Mucosa of descending colon (tissue), 3 donors: Measurements from ENCODE around the gene CTNNBL1. TPM values are rescaled to one million over a fixed set of nuclear protein-coding genes. Genes with fewer than 3 reads are reported as not detected.

Source experiments
- ATAC-seq: fragments of 200-7000 bp; cut with Tn5 transposase; one replicate; pipeline ENCODE4 v1.9.1; 2020; ENCODE audit warnings: mild to moderate bottlenecking, moderate library complexity
- DNase-seq, 3 donors: peaks; one replicate each; pipeline ENCODE4 v3.0.0-alpha.2; 2020
- H3K36me3 ChIP-seq: fragments of 200-600 bp; one replicate; pipeline ENCODE4 v1.8.0; 2021; ENCODE audit warnings: low read depth, mild to moderate bottlenecking
- H3K4me1 ChIP-seq: fragments of 200-600 bp; one replicate; pipeline ENCODE4 v1.8.0; 2021; ENCODE audit warnings: low read depth, mild to moderate bottlenecking
- H3K4me3 ChIP-seq: fragments of 200-600 bp; one replicate; pipeline ENCODE4 v1.8.0; 2021; ENCODE audit warnings: mild to moderate bottlenecking
- H3K9me3 ChIP-seq: fragments of 200-600 bp; one replicate; pipeline ENCODE4 v1.8.0; 2021; ENCODE audit warnings: mild to moderate bottlenecking
- CTCF ChIP-seq: fragments of 200-600 bp; IDR thresholded peaks from one replicate; pipeline ENCODE4 v1.8.0; 2022; ENCODE audit warnings: antibody characterized with exemption, mild to moderate bottlenecking
- intact Hi-C, 2 donors: fragments of 100-400 bp; cut with DNase I in 1 of 2; cut with micrococcal nuclease in 1 of 2; formaldehyde crosslinking; loops; one replicate each; pipeline versions ENCODE4 v1.11.0 to v1.11.1; 2022; cut with DNase I, micrococcal nuclease
- total RNA-seq, 3 donors: library from RNA; stranded (reverse); fragmentation: NEBNext Ultra II Directional in 2 of 3; extraction: Animal tissue kit (Norgen Biotek cat#: 25700) in 2 of 3; gene quantifications; one replicate each; pipeline versions ENCODE4 v1.2.1 to v1.2.4, GENCODE V29; 2021 to 2023
- donor health status: DM: no; HTN: no; CAD: no; lungs with moderate emphysema.
- donor health status: DM: no; HTN: no; CAD: no.
- donor health status: DM: no; HTN: yes; CAD: no.

CTNNBL1 gene
- total RNA-seq, 3 donors from 2014 or later, result 31.0 to 64.8 (median 37.8) TPM

- no peak overlapping the region for H3K4me3 ChIP-seq
- no peak for DNase-seq
- ATAC-seq, result no peak
- H3K36me3 ChIP-seq, result no peaks in the 10 kb centered on the region
- no peaks in the 10 kb centered on the region for H3K9me3 ChIP-seq
- TF ChIP-seq CTCF, result no peak
- H3K4me1 ChIP-seq, result no peaks in the 10 kb centered on the region
- intact Hi-C loops, result no loop called here
These were observed 139.5 kb downstream of the CTNNBL1 start for GRCh38 chr20:37833221-37833896.

GRCh38 chr20:37836926-37837325, 143.1 kb downstream of the CTNNBL1 start:
- DNase-seq, result no peak
- Histone ChIP-seq H3K36me3 (no peaks in the 10 kb centered on the region), H3K4me3 (no peak overlapping the region), H3K4me1 (no peaks in the 10 kb centered on the region), H3K9me3 (no peaks in the 10 kb centered on the region)
- TF ChIP-seq CTCF, result no peak
- intact Hi-C loops, result no loop called here
- ATAC-seq, result no peak

- Histone ChIP-seq H3K36me3 (no peaks in the 10 kb centered on the region), H3K4me3 (no peak overlapping the region), H3K4me1 (no peaks in the 10 kb centered on the region), H3K9me3 (no peaks in the 10 kb centered on the region)
- DNase-seq (no peak), ATAC-seq (no peak)
- intact Hi-C loops, result no loop called here
- no peak for TF ChIP-seq CTCF
These were observed 144.1 kb downstream of the CTNNBL1 start for GRCh38 chr20:37837924-37838323.

GRCh38 chr20:37838769-37839431, 145.1 kb downstream of the CTNNBL1 start:
- no peak overlapping the region for H3K4me3 ChIP-seq
- DNase-seq (no peak), ATAC-seq (no peak)
- intact Hi-C loops, result no loop called here
- no peaks in the 10 kb centered on the region for H3K36me3 ChIP-seq
- TF ChIP-seq CTCF, result no peak
- no peaks in the 10 kb centered on the region for H3K9me3 ChIP-seq
- H3K4me1 ChIP-seq, result no peaks in the 10 kb centered on the region

- no peak for TF ChIP-seq CTCF
- H3K4me1 ChIP-seq, result no peaks in the 10 kb centered on the region
- no peak for DNase-seq
- intact Hi-C loops, result no loop called here
- H3K9me3 ChIP-seq, result no peaks in the 10 kb centered on the region
- ATAC-seq, result no peak
- H3K4me3 ChIP-seq, result no peak overlapping the region
- H3K36me3 ChIP-seq, result no peaks in the 10 kb centered on the region
These were observed 145.6 kb downstream of the CTNNBL1 start for GRCh38 chr20:37839432-37839827.
